Measurements from ENCODE around the gene ZNF25.

DNA sequence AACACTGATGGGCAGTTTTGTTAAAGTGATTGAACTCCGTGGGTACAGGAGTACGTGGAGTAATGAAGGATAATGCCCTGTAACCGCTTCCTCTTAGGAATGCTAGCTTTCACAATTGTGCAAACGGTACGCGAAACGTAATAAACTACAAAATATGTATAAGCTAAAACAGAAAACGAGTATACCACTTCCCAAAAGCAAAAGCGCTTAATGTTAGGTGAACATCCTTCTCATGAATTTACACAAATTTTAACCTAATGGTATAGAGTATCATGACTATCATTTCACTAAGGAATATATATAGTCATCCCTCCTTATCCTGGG, 395 bp upstream of the ZNF25 start:
- TF ChIP-seq, protein P1, sequence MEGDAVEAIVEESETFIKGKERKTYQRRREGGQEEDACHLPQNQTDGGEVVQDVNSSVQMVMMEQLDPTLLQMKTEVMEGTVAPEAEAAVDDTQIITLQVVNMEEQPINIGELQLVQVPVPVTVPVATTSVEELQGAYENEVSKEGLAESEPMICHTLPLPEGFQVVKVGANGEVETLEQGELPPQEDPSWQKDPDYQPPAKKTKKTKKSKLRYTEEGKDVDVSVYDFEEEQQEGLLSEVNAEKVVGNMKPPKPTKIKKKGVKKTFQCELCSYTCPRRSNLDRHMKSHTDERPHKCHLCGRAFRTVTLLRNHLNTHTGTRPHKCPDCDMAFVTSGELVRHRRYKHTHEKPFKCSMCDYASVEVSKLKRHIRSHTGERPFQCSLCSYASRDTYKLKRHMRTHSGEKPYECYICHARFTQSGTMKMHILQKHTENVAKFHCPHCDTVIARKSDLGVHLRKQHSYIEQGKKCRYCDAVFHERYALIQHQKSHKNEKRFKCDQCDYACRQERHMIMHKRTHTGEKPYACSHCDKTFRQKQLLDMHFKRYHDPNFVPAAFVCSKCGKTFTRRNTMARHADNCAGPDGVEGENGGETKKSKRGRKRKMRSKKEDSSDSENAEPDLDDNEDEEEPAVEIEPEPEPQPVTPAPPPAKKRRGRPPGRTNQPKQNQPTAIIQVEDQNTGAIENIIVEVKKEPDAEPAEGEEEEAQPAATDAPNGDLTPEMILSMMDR (conservative IDR thresholded peaks at IDR 0.05 in 1 of 2, IDR thresholded peaks at IDR 0.05 in 1 of 2; ENCODE audit: extremely low read depth in 1 of 2, insufficient read depth in 1 of 2, low read depth in 1 of 2, low read length in 2 of 2) = no peak
- no peak for TF ChIP-seq EZH2 (IDR thresholded peaks at IDR 0.05; ENCODE audit: borderline replicate concordance, low read length)

All from mammary epithelial cell (primary cell).